ENCODE measurements around the gene TBX10. TPM values are rescaled to one million over a fixed set of nuclear protein-coding genes. Genes with fewer than 3 reads are reported as not detected.

The TBX10 gene
- total and polyA plus RNA-seq, 4 donors: not detected

DNA sequence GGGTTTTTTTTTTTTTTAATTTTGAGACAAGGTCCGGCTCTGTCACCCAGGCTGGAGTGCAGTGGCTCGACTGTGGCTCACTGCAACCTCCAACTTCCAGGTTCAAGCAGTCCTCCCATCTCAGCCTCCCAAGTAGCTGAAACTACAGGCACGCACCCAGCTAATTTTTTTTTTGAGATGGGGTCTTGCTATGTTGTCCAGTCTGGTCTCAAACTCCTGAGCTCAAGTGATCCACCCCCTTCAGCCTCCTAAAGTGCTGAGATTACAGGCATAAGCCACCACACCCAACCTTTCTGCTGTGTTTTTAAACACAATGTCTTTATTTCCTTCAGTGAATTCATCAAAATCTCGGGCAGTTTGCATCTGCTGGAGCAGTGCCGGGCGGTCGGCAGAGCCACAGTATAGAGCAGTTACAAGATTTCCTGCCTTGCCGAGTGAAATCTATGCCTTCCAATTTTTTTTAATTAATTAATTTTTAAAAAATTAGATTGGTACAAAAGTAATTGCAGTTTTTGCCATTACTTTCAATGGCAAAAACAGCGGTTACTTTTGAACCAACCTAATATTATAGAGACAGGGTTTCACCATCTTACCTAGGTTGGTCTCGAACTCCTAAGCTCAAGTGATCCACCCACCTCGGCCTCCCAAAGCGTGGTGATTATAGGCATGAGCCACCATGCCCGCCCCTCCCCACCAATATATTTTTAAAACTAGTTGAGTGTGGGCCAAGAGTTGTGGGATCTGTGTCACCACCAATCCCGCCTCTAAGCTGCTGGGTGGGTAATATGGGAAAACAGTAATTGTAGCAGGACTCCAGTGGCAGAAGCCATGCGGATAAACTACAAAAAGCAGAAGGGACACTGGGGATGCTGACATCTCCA, 13.6 kb upstream of the TBX10 start:
- Histone ChIP-seq H3K9ac (ENCODE audit: insufficient read depth in 1 of 2, low read length in 2 of 2) (no peak overlapping the region), H3K36me3 (ENCODE audit: control insufficient read depth in 4 of 4, insufficient read depth in 4 of 4, low read length in 4 of 4) (no peaks in the 10 kb centered on the region), H3K4me3 (no peak overlapping the region), H3K27ac (ENCODE audit: low read depth in 1 of 2, low read length in 1 of 2) (no peak overlapping the region), H3K27me3 (ENCODE audit: control insufficient read depth in 3 of 3, insufficient read depth in 3 of 3, low read length in 2 of 3) (peaks cover 0 to 4% (median 0%) of the 10 kb centered on the region in 3 donors), H3K4me1 (ENCODE audit: control insufficient read depth in 5 of 5, insufficient read depth in 5 of 5, low read length in 5 of 5) (peaks cover 0 to 4% (median 0%) of the 10 kb centered on the region in 5 donors), H3K9me3 (ENCODE audit: control insufficient read depth in 4 of 4, insufficient read depth in 3 of 4, low read length in 3 of 4) (peaks cover 0 to 5% (median 0%) of the 10 kb centered on the region in 4 donors)
- WGBS, 2 donors: 74 to 81% methylated on average over 15 of the region's 15 CpGs
- ATAC-seq (ENCODE audit: insufficient read depth, low FRiP score): no peak
- no peak for DNase-seq
- no peak for TF ChIP-seq CTCF (IDR thresholded peaks at IDR 0.05; ENCODE audit: control extremely low read depth, extremely low read depth)

GRCh38 chr11:67651976-67652781, 12.6 kb upstream of the TBX10 start:
- DNase-seq (peak in 2 of 3 donors; percentile 30 to 45), ATAC-seq (ENCODE audit: insufficient read depth, low FRiP score) (no peak)
- peaks cover 0 to 4% (median 0%) of the 10 kb centered on the region in 5 donors for H3K4me1 ChIP-seq (ENCODE audit: control insufficient read depth in 5 of 5, insufficient read depth in 5 of 5, low read length in 5 of 5)
- H3K9ac ChIP-seq (ENCODE audit: insufficient read depth in 1 of 2, low read length in 2 of 2): no peak overlapping the region
- TF ChIP-seq CTCF (IDR thresholded peaks at IDR 0.05; ENCODE audit: control extremely low read depth, extremely low read depth): no peak
- H3K36me3 ChIP-seq (ENCODE audit: control insufficient read depth in 4 of 4, insufficient read depth in 4 of 4, low read length in 4 of 4): no peaks in the 10 kb centered on the region
- peaks cover 0 to 5% (median 0%) of the 10 kb centered on the region in 4 donors for H3K9me3 ChIP-seq (ENCODE audit: control insufficient read depth in 4 of 4, insufficient read depth in 3 of 4, low read length in 3 of 4)
- no peak overlapping the region for H3K4me3 ChIP-seq
- WGBS, 2 donors: 58 to 61% methylated on average over 13 of the region's 13 CpGs
- no peak overlapping the region for H3K27ac ChIP-seq (ENCODE audit: low read depth in 1 of 2, low read length in 1 of 2)
- peaks cover 0 to 4% (median 0%) of the 10 kb centered on the region in 3 donors for H3K27me3 ChIP-seq (ENCODE audit: control insufficient read depth in 3 of 3, insufficient read depth in 3 of 3, low read length in 2 of 3)

DNA sequence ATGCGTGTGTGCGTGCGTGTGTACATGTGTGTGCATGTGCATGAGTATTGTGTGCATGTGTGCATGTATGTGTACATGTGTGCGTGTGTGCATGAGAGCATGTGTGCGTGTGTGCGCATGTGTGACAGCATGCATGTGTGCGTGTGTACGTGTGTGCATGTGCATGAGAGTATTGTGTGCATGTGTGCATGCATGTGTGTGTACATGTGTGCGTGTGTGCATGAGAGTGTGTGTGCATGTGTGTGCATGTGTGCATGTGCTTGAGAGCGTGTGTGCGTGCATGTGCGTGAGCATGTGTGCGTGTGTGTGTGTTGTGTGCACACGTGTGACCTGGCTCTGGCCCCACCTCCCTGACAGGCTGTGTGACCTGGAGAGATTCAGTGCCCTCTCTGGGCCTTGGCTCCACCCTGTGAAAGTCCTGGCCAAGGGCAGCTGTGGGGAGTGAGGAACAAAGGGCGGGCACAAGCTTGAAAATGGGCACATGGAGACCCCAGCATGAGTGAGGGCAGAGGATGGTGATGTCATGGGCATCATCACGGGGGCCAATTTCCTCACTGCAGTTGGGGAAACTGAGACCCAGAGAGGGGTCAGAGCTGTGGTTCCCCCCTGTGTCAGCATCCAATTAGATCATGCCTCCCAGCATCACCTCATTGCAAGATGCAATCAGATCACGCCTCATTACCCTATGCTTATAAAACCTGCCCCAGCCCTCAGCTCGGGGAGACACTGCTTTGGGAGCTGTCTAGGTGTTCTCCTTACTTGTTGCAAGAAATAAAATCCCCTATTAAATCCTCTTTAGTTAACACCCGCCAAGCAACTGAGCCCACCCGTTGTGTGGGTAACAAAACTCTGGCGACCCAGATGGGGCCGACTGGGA, 10.3 kb upstream of the TBX10 start:
- no peaks in the 10 kb centered on the region for H3K36me3 ChIP-seq (ENCODE audit: control insufficient read depth in 4 of 4, insufficient read depth in 4 of 4, low read length in 4 of 4)
- peaks cover 0 to 5% (median 0%) of the 10 kb centered on the region in 4 donors for H3K9me3 ChIP-seq (ENCODE audit: control insufficient read depth in 4 of 4, insufficient read depth in 3 of 4, low read length in 3 of 4)
- H3K4me1 ChIP-seq (ENCODE audit: control insufficient read depth in 5 of 5, insufficient read depth in 5 of 5, low read length in 5 of 5): peaks cover 0 to 4% (median 0%) of the 10 kb centered on the region in 5 donors
- H3K27me3 ChIP-seq (ENCODE audit: control insufficient read depth in 3 of 3, insufficient read depth in 3 of 3, low read length in 2 of 3): peaks cover 0 to 4% (median 0%) of the 10 kb centered on the region in 3 donors
- no peak overlapping the region for H3K27ac ChIP-seq (ENCODE audit: low read depth in 1 of 2, low read length in 1 of 2)
- H3K4me3 ChIP-seq: no peak overlapping the region
- no peak for TF ChIP-seq CTCF (IDR thresholded peaks at IDR 0.05; ENCODE audit: control extremely low read depth, extremely low read depth)
- ATAC-seq (ENCODE audit: insufficient read depth, low FRiP score) (no peak), DNase-seq (no peak)
- 75 to 82% methylated on average over 22 of the region's 22 CpGs for whole genome bisulfite sequencing, 2 donors
- no peak overlapping the region for H3K9ac ChIP-seq (ENCODE audit: insufficient read depth in 1 of 2, low read length in 2 of 2)

All from lung (tissue), 12 donors.